Thyroid gland (tissue), 4 donors: ENCODE measurements around the gene POLD2.

Experiments used
- CTCF ChIP-seq, 6 experiments: fragments of 200-600 bp in 3 of 6; fragments of 450-650 bp in 3 of 6; sonication (generic) in 3 of 6; IDR thresholded peaks; one replicate each; pipeline ENCODE4 v1.5.1; 2016 to 2019; ENCODE audit warnings: antibody characterized with exemption in 6 of 6, mild to moderate bottlenecking in 2 of 6, inconsistent platforms in 1 of 6, moderate library complexity in 1 of 6
- POLR2A ChIP-seq, 2 donors: fragments of 450-650 bp; IDR thresholded peaks; one replicate each; pipeline ENCODE4 v1.6.1; 2017; ENCODE audit warnings: antibody characterized with exemption in 2 of 2, mild to moderate bottlenecking in 2 of 2, moderate library complexity in 1 of 2

DNA sequence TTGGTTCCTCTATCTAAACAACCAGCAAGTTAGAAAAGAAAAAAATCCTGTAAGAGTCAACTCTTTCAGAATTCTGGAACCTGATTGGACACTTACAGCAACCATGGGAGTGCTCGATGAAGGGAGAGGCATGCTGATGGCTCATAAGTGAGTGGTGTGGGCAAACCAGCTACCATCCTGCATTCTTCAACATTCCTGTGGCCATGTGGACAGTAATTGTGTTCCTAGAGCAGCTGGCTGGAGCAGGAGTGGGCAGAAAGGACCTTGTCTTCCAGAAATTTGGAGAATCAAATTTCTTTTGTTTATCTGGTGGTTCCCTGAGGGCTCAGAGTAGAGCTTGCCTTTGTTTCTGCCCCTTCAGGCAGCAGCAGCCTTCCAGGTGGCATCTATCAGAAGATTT, 40.2 kb upstream of the POLD2 start:
- TF ChIP-seq CTCF (IDR thresholded peaks at IDR 0.05) (no peak), POLR2A (IDR thresholded peaks at IDR 0.05) (no peak)
